Activated CD8-positive, alpha-beta T cell treated with anti-CD3 and anti-CD28 coated beads, Interleukin-2, amount 10 ng/mL, durations not matched to agents 7 days and 5 days (primary cell): Measurements from ENCODE around the gene ANKFN1. TPM values are rescaled to one million over a fixed set of nuclear protein-coding genes. Genes with fewer than 3 reads are reported as not detected.

ENCODE experiments used
- ATAC-seq: fragments of 150-1000 bp; cut with Tn5 transposase; one replicate; pipeline ENCODE4 v1.10.0; 2021; ENCODE audit warnings: moderate library complexity
- CTCF ChIA-PET: fragments of 350-600 bp; sonication (Branson Sonifier 250); formaldehyde crosslinking; loops from one replicate; lab custom pipeline; 2021; ENCODE audit warnings: antibody characterized with exemption; lab: Charles Lee
- POLR2A ChIA-PET: fragments of 350-600 bp; sonication (Branson Sonifier 250); formaldehyde crosslinking; loops from one replicate; lab custom pipeline; 2021; ENCODE audit warnings: antibody characterized with exemption; lab: Charles Lee
- DNase-seq: peaks from one replicate; pipeline ENCODE4 v3.0.0-alpha.2; 2020
- H3K27ac Mint-ChIP-seq: one replicate; pipeline ENCODE4 v1.8.0; 2021; ENCODE audit warnings: mild to moderate bottlenecking, mixed read lengths
- H3K27me3 Mint-ChIP-seq: one replicate; pipeline ENCODE4 v1.8.0; 2021; ENCODE audit warnings: low read depth, mixed read lengths
- H3K36me3 Mint-ChIP-seq: one replicate; pipeline ENCODE4 v1.8.0; 2021; ENCODE audit warnings: low read depth, mixed read lengths
- H3K4me1 Mint-ChIP-seq: one replicate; pipeline ENCODE4 v1.8.0; 2021; ENCODE audit warnings: low read depth, mixed read lengths
- H3K4me3 Mint-ChIP-seq: one replicate; pipeline ENCODE4 v1.8.0; 2021; ENCODE audit warnings: mild to moderate bottlenecking, mixed read lengths
- H3K9me3 Mint-ChIP-seq: one replicate; pipeline ENCODE4 v1.8.0; 2022; ENCODE audit warnings: mixed read lengths; ENCODE audit not compliant: insufficient read depth
- total RNA-seq, 2 experiments: library from RNA; stranded (reverse); gene quantifications; one replicate each; pipeline ENCODE4 v1.2.3, GENCODE V29; 2021

ANKFN1 gene
- total RNA-seq, 2 experiments from 2014 or later = not detected

DNA sequence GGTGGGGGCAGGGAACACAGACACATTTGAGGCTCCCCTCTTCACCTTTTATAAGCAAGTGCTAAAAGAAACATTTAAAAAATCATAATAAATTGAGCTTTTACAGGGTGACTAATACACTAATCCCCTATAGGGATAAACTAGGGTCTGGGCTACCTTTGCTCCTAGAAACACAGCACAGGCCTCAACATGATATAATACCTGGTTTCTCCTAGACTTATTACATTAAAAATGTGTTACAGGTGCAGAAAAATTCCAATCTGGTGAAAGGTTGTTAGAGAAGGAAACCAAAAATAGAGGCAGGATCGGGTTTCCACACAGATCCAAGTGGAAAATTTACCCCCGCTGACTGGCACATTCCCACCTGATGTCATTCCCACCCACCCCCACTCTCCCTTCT, 315.6 kb downstream of the ANKFN1 start:
- H3K9me3 Mint-ChIP-seq = peaks cover 4% of the 10 kb centered on the region
- no peak overlapping the region for H3K27ac Mint-ChIP-seq
- H3K36me3 Mint-ChIP-seq = no peaks in the 10 kb centered on the region
- CTCF ChIA-PET = no interaction called here
- POLR2A ChIA-PET = no interaction called here
- no peak for ATAC-seq
- H3K4me1 Mint-ChIP-seq = no peaks in the 10 kb centered on the region
- no peak for DNase-seq
- H3K4me3 Mint-ChIP-seq = no peak overlapping the region
- H3K27me3 Mint-ChIP-seq = peaks cover 4% of the 10 kb centered on the region

DNA sequence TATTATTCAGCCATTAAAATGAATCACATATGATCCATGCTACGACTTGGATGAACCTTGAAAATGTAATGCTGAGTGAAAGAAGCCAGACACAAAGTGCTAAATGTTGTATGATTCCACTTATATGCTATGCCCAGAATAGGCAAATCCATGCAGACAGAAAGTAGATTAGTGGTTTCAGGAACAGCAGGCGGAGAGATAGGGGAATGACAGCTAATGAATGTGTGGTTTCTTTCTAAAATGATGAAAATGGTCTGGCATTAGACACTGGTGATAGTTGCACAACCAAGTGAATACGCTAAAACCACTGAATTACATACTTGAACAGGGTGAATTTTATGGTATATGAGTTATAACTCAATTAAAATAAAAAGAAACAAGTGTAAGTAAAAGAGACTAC, 318.4 kb downstream of the ANKFN1 start:
- CTCF ChIA-PET = no interaction called here
- POLR2A ChIA-PET = no interaction called here
- ATAC-seq = no peak
- H3K4me1 Mint-ChIP-seq = no peaks in the 10 kb centered on the region
- no peaks in the 10 kb centered on the region for H3K36me3 Mint-ChIP-seq
- peaks cover 3% of the 10 kb centered on the region for H3K27me3 Mint-ChIP-seq
- H3K9me3 Mint-ChIP-seq = peaks cover 4% of the 10 kb centered on the region
- H3K27ac Mint-ChIP-seq = no peak overlapping the region
- H3K4me3 Mint-ChIP-seq = no peak overlapping the region
- DNase-seq = no peak

- Mint-ChIP-seq H3K27ac (no peak overlapping the region), H3K4me1 (no peaks in the 10 kb centered on the region), H3K9me3 (peaks cover 4% of the 10 kb centered on the region), H3K27me3 (peaks cover 2% of the 10 kb centered on the region), H3K4me3 (no peak overlapping the region), H3K36me3 (no peaks in the 10 kb centered on the region)
- DNase-seq = no peak
- ChIA-PET POLR2A (no interaction called here), CTCF (no interaction called here)
- ATAC-seq = no peak
Observed at GRCh38 chr17:56475116-56475515, 321.8 kb downstream of the ANKFN1 start.

DNA sequence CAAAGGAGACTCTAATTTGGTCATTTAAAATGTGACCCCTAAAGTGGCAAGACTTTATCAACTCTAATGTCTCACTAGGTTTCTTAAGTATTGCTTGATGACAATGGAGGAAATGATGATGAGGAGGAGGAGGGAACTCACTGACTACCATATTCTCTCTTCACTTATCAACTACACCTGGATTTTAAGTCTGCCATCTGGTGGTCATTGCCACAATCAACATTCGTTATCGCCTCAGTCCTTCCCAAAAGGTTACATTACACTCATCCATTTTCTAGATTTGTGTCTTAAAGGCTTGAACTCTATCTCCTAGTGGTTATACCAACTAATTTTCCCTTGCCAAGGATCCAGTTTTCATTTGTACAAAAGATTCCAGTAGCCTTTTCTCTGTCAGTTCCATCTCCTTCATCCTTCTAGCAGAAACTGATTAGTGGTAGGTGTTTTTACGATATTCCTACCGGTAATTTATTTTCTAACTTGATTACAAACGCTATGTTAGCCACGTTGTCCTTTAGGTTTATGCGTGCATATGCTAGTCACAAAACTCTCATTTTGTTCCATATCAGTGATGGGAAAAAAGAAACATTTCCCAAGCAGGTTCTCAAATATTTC, 325.7 kb downstream of the ANKFN1 start:
- Mint-ChIP-seq H3K27ac (no peak overlapping the region), H3K36me3 (no peaks in the 10 kb centered on the region), H3K4me3 (no peak overlapping the region), H3K4me1 (no peaks in the 10 kb centered on the region), H3K9me3 (no peaks in the 10 kb centered on the region), H3K27me3 (peaks cover 4% of the 10 kb centered on the region)
- no peak for ATAC-seq
- CTCF ChIA-PET = no interaction called here
- POLR2A ChIA-PET = no interaction called here
- DNase-seq = peak; percentile 26

DNA sequence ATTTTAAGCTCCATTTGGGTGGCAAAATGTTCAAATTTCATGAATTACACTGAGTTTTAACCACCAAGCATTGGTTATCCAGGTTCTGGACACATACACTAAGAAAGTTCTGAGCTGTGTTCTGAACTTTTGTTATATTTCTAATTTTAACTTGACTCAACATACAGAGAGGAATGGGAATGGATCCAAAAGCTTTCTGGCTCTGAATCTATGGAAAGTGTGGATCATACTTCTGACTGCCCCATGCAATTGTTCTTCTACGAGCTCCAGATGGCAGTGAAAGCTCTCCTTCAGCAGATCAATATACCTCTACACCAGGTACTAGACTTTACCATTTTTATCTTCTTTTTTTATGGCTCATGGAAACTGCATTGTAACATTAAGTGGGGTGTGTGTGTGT, 327.2 kb downstream of the ANKFN1 start:
- POLR2A ChIA-PET = no interaction called here
- no peak for ATAC-seq
- Mint-ChIP-seq H3K4me1 (no peaks in the 10 kb centered on the region), H3K27ac (no peak overlapping the region), H3K4me3 (no peak overlapping the region), H3K27me3 (peaks cover 3% of the 10 kb centered on the region), H3K36me3 (no peaks in the 10 kb centered on the region), H3K9me3 (no peaks in the 10 kb centered on the region)
- CTCF ChIA-PET = interaction anchor here (1.1 kb wide), 1 partner anchor 235 kb away, joined by 3 read pairs; no protein-coding TSS in a partner anchor
- DNase-seq = no peak

- Mint-ChIP-seq H3K4me1 (no peaks in the 10 kb centered on the region), H3K4me3 (no peak overlapping the region), H3K36me3 (no peaks in the 10 kb centered on the region), H3K9me3 (no peaks in the 10 kb centered on the region), H3K27me3 (peaks cover 3% of the 10 kb centered on the region), H3K27ac (no peak overlapping the region)
- ATAC-seq (no peak), DNase-seq (no peak)
- CTCF ChIA-PET = interaction anchor here (1.7 kb wide), 1 partner anchor 18 kb away, joined by 4 read pairs; no protein-coding TSS in a partner anchor
- POLR2A ChIA-PET = no interaction called here
Observed at GRCh38 chr17:56481659-56482058, 328.4 kb downstream of the ANKFN1 start.

DNA sequence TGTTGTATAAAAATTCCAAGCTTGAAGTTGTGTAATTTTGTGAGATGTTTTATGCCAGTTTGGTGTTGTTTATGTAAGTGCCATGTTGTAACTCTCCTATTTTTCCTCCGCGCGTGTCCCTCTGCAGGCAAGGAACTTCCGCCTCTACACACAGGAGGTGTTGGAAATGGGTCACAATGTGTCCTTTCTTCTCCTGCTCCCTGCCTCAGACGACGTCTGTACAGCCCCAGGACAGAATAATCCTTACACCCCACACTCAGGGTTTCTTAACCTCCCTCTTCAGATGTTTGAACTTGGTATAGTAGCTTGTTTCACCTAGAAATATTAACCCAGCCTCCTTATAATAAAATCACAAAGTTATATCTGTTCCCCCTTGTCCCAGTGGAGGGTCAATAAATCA, 329.0 kb downstream of the ANKFN1 start:
- no peaks in the 10 kb centered on the region for H3K36me3 Mint-ChIP-seq
- H3K27ac Mint-ChIP-seq = no peak overlapping the region
- no peak overlapping the region for H3K4me3 Mint-ChIP-seq
- DNase-seq (no peak), ATAC-seq (no peak)
- no peaks in the 10 kb centered on the region for H3K9me3 Mint-ChIP-seq
- ChIA-PET POLR2A (no interaction called here), CTCF (interaction anchor here (1.7 kb wide), 1 partner anchor 17 kb away, joined by 4 read pairs; no protein-coding TSS in a partner anchor)
- H3K27me3 Mint-ChIP-seq = peaks cover 3% of the 10 kb centered on the region
- no peaks in the 10 kb centered on the region for H3K4me1 Mint-ChIP-seq

DNA sequence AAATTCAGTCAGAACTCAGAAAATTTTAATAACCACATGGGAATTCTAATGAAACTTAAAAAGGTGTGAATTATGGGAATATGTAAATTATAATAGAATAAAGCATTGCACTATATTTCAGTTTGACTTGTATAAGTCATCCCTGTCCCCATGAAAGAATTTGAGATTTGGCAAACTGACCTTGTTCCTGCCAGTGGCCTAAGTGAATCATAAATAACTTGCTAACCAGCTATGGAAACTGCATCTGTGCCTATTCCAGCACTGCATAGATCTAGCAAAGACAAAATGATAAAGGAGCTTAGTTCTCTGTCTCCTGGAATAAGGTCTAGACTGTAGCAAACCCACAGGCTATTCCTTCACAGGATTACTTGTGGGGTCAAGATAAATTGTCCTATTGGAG, 333.5 kb downstream of the ANKFN1 start:
- Mint-ChIP-seq H3K4me1 (no peaks in the 10 kb centered on the region), H3K36me3 (no peaks in the 10 kb centered on the region), H3K27ac (no peak overlapping the region), H3K27me3 (peaks cover 14% of the 10 kb centered on the region), H3K4me3 (no peak overlapping the region), H3K9me3 (no peaks in the 10 kb centered on the region)
- ChIA-PET CTCF (interaction anchor here (1.2 kb wide), 1 partner anchor 360 kb away, joined by 3 read pairs; no protein-coding TSS in a partner anchor), POLR2A (no interaction called here)
- DNase-seq (no peak), ATAC-seq (no peak)

DNA sequence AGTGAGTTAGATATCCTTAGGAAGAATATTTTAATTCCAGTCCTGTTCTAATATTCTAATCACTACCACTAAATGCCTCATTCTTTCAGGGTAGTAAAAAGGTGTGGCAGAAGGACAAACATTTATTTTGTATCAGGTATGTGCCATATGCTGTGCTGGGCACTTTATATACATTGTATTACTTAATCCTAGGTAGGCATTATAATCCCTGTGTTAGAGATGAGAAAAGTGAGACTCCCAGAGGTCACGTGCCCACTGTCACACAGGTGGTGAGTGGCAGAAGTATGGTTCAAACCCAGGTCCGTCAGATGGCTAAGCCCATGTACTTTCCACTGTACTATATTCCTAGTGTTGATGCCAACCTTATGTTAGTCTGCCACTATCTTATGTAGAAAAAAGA, 335.5 kb downstream of the ANKFN1 start:
- Mint-ChIP-seq H3K27ac (no peak overlapping the region), H3K36me3 (no peaks in the 10 kb centered on the region), H3K4me1 (no peaks in the 10 kb centered on the region), H3K27me3 (peaks cover 19% of the 10 kb centered on the region), H3K9me3 (no peaks in the 10 kb centered on the region), H3K4me3 (no peak overlapping the region)
- POLR2A ChIA-PET = no interaction called here
- DNase-seq (no peak), ATAC-seq (no peak)
- CTCF ChIA-PET = interaction anchor here (0.7 kb wide), 1 partner anchor 19 kb away, joined by 3 read pairs; no protein-coding TSS in a partner anchor

DNA sequence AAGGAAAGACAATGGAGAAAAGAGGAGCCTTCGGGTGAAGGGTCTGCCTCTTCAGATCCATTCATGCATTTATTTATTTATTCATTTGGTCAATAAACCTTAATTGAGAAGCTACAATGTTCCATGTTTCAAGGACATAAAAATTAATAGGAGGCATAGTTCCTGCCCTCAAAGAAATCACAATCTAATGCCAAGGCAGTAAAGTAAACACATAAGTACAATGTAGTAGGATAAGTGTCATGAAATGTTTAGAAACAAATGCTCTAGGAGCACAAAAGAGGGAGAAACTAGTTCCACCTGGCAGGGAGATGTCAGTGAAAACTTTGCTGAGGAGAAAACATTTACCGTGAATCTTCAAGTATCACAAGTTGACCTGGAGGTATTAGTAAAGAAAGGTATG, 336.7 kb downstream of the ANKFN1 start:
- H3K27ac Mint-ChIP-seq = no peak overlapping the region

GRCh38 chr17:56495556-56495955, 342.3 kb downstream of the ANKFN1 start:
- ChIA-PET CTCF (no interaction called here), POLR2A (no interaction called here)
- no peak for DNase-seq
- Mint-ChIP-seq H3K27me3 (peaks cover 9% of the 10 kb centered on the region), H3K4me3 (no peak overlapping the region), H3K4me1 (no peaks in the 10 kb centered on the region), H3K36me3 (no peaks in the 10 kb centered on the region), H3K27ac (no peak overlapping the region), H3K9me3 (no peaks in the 10 kb centered on the region)
- no peak for ATAC-seq

More for the DNA sequence above, 336.7 kb downstream of the ANKFN1 start:
- CTCF ChIA-PET = interaction anchor here (1.3 kb wide), 1 partner anchor 10 kb away, joined by 3 read pairs; no protein-coding TSS in a partner anchor
- Mint-ChIP-seq H3K4me3 (no peak overlapping the region), H3K4me1 (no peaks in the 10 kb centered on the region), H3K27me3 (peaks cover 17% of the 10 kb centered on the region), H3K36me3 (no peaks in the 10 kb centered on the region), H3K9me3 (no peaks in the 10 kb centered on the region)
- DNase-seq (no peak), ATAC-seq (no peak)
- POLR2A ChIA-PET = no interaction called here

DNA sequence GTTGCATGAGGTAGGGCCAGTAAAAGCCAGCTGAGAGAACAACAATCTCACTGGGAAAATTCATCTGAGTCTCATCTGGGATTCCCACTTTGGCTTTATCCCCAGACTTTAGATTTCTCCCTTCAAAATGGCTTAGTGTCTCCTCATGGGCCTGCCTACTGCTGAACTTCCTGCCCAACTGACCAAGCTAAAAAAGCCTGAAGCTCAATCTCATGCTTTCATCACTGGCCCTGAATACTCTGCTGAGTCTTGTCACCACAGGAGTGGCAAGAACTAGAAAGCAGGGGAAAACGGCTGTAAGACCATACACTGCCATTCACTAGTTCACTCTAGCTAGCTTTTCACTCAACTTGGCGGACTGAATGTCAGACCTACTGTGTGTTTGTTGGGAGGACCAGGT, 343.9 kb downstream of the ANKFN1 start:
- CTCF ChIA-PET = no interaction called here
- no peaks in the 10 kb centered on the region for H3K36me3 Mint-ChIP-seq

More for the DNA sequence above, 343.9 kb downstream of the ANKFN1 start:
- DNase-seq = no peak
- Mint-ChIP-seq H3K27me3 (peaks cover 14% of the 10 kb centered on the region), H3K9me3 (no peaks in the 10 kb centered on the region), H3K4me1 (no peaks in the 10 kb centered on the region), H3K4me3 (no peak overlapping the region), H3K27ac (no peak overlapping the region)
- ATAC-seq = no peak
- POLR2A ChIA-PET = no interaction called here
